WI38 (cell line): ENCODE data around the gene SARS1.

Experiments used
- H3K4me3 ChIP-seq: 2 replicates; pipeline ENCODE4 v1.5.1; 2011; ENCODE audit warnings: low read depth, mild to moderate bottlenecking, control low read depth, low read length
- CTCF ChIP-seq: IDR thresholded peaks from 2 replicates; pipeline ENCODE4 v1.5.1; 2012; ENCODE audit warnings: low read depth, mild to moderate bottlenecking, control low read depth, low read length

Gene SARS1

GRCh38 chr1:109187127-109187526, 26.6 kb upstream of the SARS1 start:
- no peak overlapping the region for H3K4me3 ChIP-seq
- no peak for TF ChIP-seq CTCF

- TF ChIP-seq CTCF: no peak
- H3K4me3 ChIP-seq: no peak overlapping the region
Measured at GRCh38 chr1:109188200-109188599, 25.5 kb upstream of the SARS1 start.

GRCh38 chr1:109188781-109189180, 24.9 kb upstream of the SARS1 start:
- no peak overlapping the region for H3K4me3 ChIP-seq
- TF ChIP-seq CTCF: no peak

GRCh38 chr1:109190189-109190588, 23.5 kb upstream of the SARS1 start:
- no peak overlapping the region for H3K4me3 ChIP-seq
- TF ChIP-seq CTCF: no peak

GRCh38 chr1:109191377-109191776, 22.3 kb upstream of the SARS1 start:
- no peak overlapping the region for H3K4me3 ChIP-seq
- TF ChIP-seq CTCF: no peak

- no peak overlapping the region for H3K4me3 ChIP-seq
- no peak for TF ChIP-seq CTCF
Measured at GRCh38 chr1:109191891-109192290, 21.8 kb upstream of the SARS1 start.

- no peak for TF ChIP-seq CTCF
Measured at GRCh38 chr1:109192433-109192832, 21.3 kb upstream of the SARS1 start.

More at GRCh38 chr1:109192433-109192832, 21.3 kb upstream of the SARS1 start:
- H3K4me3 ChIP-seq: no peak overlapping the region
